Naive B cell (primary cell): Measurements from ENCODE around the gene ABLIM2. TPM values are rescaled to one million over a fixed set of nuclear protein-coding genes. Genes with fewer than 3 reads are reported as not detected.
A peak's percentile ranks its signal among the peaks of the same experiment; 100 is the strongest.

ENCODE experiments used
- ATAC-seq, 2 donors: fragments of 150-1000 bp; cut with Tn5 transposase; 2 replicates each; pipeline ENCODE4 v1.10.0; 2021; ENCODE audit warnings: low read depth in 2 of 2, mild to moderate bottlenecking in 2 of 2, moderate library complexity in 2 of 2
- DNase-seq: peaks from one replicate; pipeline ENCODE4 v3.0.0; 2022
- H3K27ac Mint-ChIP-seq, 6 donors: one replicate each; pipeline ENCODE4 v1.8.0; 2020 to 2022; ENCODE audit warnings: mild to moderate bottlenecking in 6 of 6, mixed read lengths in 6 of 6, moderate library complexity in 5 of 6, inconsistent platforms in 2 of 6
- H3K27me3 Mint-ChIP-seq, 3 donors: one replicate each; pipeline ENCODE4 v1.8.0; 2021 to 2022; ENCODE audit warnings: mixed read lengths in 3 of 3, mild to moderate bottlenecking in 1 of 3
- H3K36me3 Mint-ChIP-seq, 2 donors: one replicate each; pipeline ENCODE4 v1.8.0; 2020 to 2022; ENCODE audit warnings: mixed read lengths in 2 of 2, inconsistent platforms in 1 of 2, mild to moderate bottlenecking in 1 of 2
- H3K4me1 Mint-ChIP-seq, 3 donors: one replicate each; pipeline ENCODE4 v1.8.0; 2020 to 2022; ENCODE audit warnings: mixed read lengths in 3 of 3, inconsistent platforms in 1 of 3, mild to moderate bottlenecking in 1 of 3, moderate library complexity in 1 of 3
- H3K4me3 Mint-ChIP-seq, 8 donors: one replicate each; pipeline ENCODE4 v1.8.0; 2020 to 2022; ENCODE audit warnings: mild to moderate bottlenecking in 8 of 8, mixed read lengths in 8 of 8, moderate library complexity in 8 of 8, inconsistent platforms in 2 of 8
- H3K9me3 Mint-ChIP-seq, 7 donors: one replicate each; pipeline ENCODE4 v1.8.0; 2020 to 2022; ENCODE audit warnings: mixed read lengths in 7 of 7, mild to moderate bottlenecking in 5 of 7, inconsistent platforms in 2 of 7, moderate library complexity in 1 of 7
- polyA plus RNA-seq, 6 donors: library from polyadenylated mRNA; unstranded; fragments of 300-500 nt; fragmentation: Illumina TruSeq; gene quantifications; one replicate each; pipeline ENCODE4 v1.2.3, GENCODE V29; 2021; ENCODE audit warnings: low read depth in 6 of 6

Gene ABLIM2
- polyA plus RNA-seq, 6 donors from 2014 or later = 0.52 to 3.4 (median 1.1) TPM

- peaks cover 44 to 55% (median 46%) of the 10 kb centered on the region in 3 donors for H3K4me1 Mint-ChIP-seq
- no peak overlapping the region for H3K4me3 Mint-ChIP-seq
- H3K27ac Mint-ChIP-seq = peak overlapping the region in 4 of 6 donors; percentile 34 to 91 (median 78)
- ATAC-seq (no peak), DNase-seq (no peak)
- H3K9me3 Mint-ChIP-seq = peaks cover 8 to 19% (median 11%) of the 10 kb centered on the region in 7 donors
- H3K36me3 Mint-ChIP-seq = no peaks in the 10 kb centered on the region
- H3K27me3 Mint-ChIP-seq = no peaks in the 10 kb centered on the region
Observed at GRCh38 chr4:8165374-8165896, 6.8 kb upstream of the ABLIM2 start.

GRCh38 chr4:8164687-8165086 is 6.1 kb upstream of the ABLIM2 start:
- H3K27ac Mint-ChIP-seq = peak overlapping the region; percentile 6 to 95 (median 77)
- no peaks in the 10 kb centered on the region for H3K36me3 Mint-ChIP-seq
- H3K9me3 Mint-ChIP-seq = peaks cover 8 to 19% (median 11%) of the 10 kb centered on the region in 7 donors
- DNase-seq (no peak), ATAC-seq (no peak)
- H3K27me3 Mint-ChIP-seq = no peaks in the 10 kb centered on the region
- H3K4me3 Mint-ChIP-seq = no peak overlapping the region
- peaks cover 49 to 62% (median 51%) of the 10 kb centered on the region in 3 donors for H3K4me1 Mint-ChIP-seq

- no peak for ATAC-seq
- Mint-ChIP-seq H3K9me3 (peaks cover 7 to 15% (median 8%) of the 10 kb centered on the region in 7 donors), H3K27me3 (no peaks in the 10 kb centered on the region), H3K4me1 (peaks cover 52 to 67% (median 54%) of the 10 kb centered on the region in 3 donors), H3K4me3 (peak overlapping the region in 1 of 8 donors; percentile 26), H3K27ac (peak overlapping the region; percentile 8 to 95 (median 82)), H3K36me3 (no peaks in the 10 kb centered on the region)
- DNase-seq = no peak
Observed at GRCh38 chr4:8164194-8164565, 5.6 kb upstream of the ABLIM2 start.

GRCh38 chr4:8163436-8164193 is 5.0 kb upstream of the ABLIM2 start:
- peak overlapping the region; percentile 8 to 95 (median 82) for H3K27ac Mint-ChIP-seq
- ATAC-seq = no peak
- H3K36me3 Mint-ChIP-seq = no peaks in the 10 kb centered on the region
- peaks cover 56 to 73% (median 57%) of the 10 kb centered on the region in 3 donors for H3K4me1 Mint-ChIP-seq
- H3K4me3 Mint-ChIP-seq = peak overlapping the region in 2 of 8 donors; percentile 26 to 28
- peaks cover 5 to 11% (median 8%) of the 10 kb centered on the region in 7 donors for H3K9me3 Mint-ChIP-seq
- H3K27me3 Mint-ChIP-seq = no peaks in the 10 kb centered on the region
- no peak for DNase-seq

GRCh38 chr4:8163026-8163425 is 4.4 kb upstream of the ABLIM2 start:
- Mint-ChIP-seq H3K9me3 (peaks cover 1 to 8% (median 5%) of the 10 kb centered on the region in 7 donors), H3K27me3 (no peaks in the 10 kb centered on the region), H3K36me3 (no peaks in the 10 kb centered on the region), H3K4me3 (peak overlapping the region; percentile 33 to 82 (median 67)), H3K4me1 (peaks cover 56 to 73% (median 57%) of the 10 kb centered on the region in 3 donors), H3K27ac (peak overlapping the region; percentile 85 to 95 (median 92))
- no peak for DNase-seq
- no peak for ATAC-seq

GRCh38 chr4:8162625-8163024 is 4.0 kb upstream of the ABLIM2 start:
- peaks cover 56 to 73% (median 57%) of the 10 kb centered on the region in 3 donors for H3K4me1 Mint-ChIP-seq
- H3K27me3 Mint-ChIP-seq = peaks cover 0 to 2% (median under 1%) of the 10 kb centered on the region in 3 donors
- DNase-seq (peak; percentile 80), ATAC-seq (peak; percentile 46 to 55)
- H3K27ac Mint-ChIP-seq = peak overlapping the region; percentile 85 to 95 (median 92)
- peaks cover 0 to 8% (median 1%) of the 10 kb centered on the region in 7 donors for H3K9me3 Mint-ChIP-seq
- H3K36me3 Mint-ChIP-seq = no peaks in the 10 kb centered on the region
- peak overlapping the region; percentile 33 to 82 (median 67) for H3K4me3 Mint-ChIP-seq

- Mint-ChIP-seq H3K27ac (peak overlapping the region in 2 of 6 donors; percentile 53 to 54), H3K4me3 (peak overlapping the region in 7 of 8 donors; percentile 29 to 100 (median 98)), H3K9me3 (no peaks in the 10 kb centered on the region), H3K4me1 (peaks cover 44 to 65% (median 63%) of the 10 kb centered on the region in 3 donors), H3K27me3 (peaks cover 0 to 19% (median 6%) of the 10 kb centered on the region in 3 donors), H3K36me3 (no peaks in the 10 kb centered on the region)
- DNase-seq (no peak), ATAC-seq (no peak)
Observed at GRCh38 chr4:8160572-8160971, 2.0 kb upstream of the ABLIM2 start.

GRCh38 chr4:8160233-8160560 is 1.6 kb upstream of the ABLIM2 start:
- Mint-ChIP-seq H3K36me3 (no peaks in the 10 kb centered on the region), H3K4me3 (peak overlapping the region in 7 of 8 donors; percentile 72 to 100 (median 98)), H3K27me3 (peaks cover 0 to 23% (median 6%) of the 10 kb centered on the region in 3 donors), H3K9me3 (no peaks in the 10 kb centered on the region), H3K4me1 (peaks cover 44 to 64% (median 61%) of the 10 kb centered on the region in 3 donors), H3K27ac (no peak overlapping the region)
- ATAC-seq (no peak), DNase-seq (no peak)

- Mint-ChIP-seq H3K36me3 (no peaks in the 10 kb centered on the region), H3K27ac (peak overlapping the region in 1 of 6 donors; percentile 96), H3K4me1 (peaks cover 39 to 59% (median 59%) of the 10 kb centered on the region in 3 donors), H3K9me3 (no peaks in the 10 kb centered on the region), H3K4me3 (peak overlapping the region; percentile 72 to 100 (median 92)), H3K27me3 (peaks cover 0 to 26% (median 6%) of the 10 kb centered on the region in 3 donors)
- DNase-seq = no peak
- ATAC-seq = no peak
Observed at GRCh38 chr4:8159537-8160232, 1.1 kb upstream of the ABLIM2 start.

- Mint-ChIP-seq H3K36me3 (no peaks in the 10 kb centered on the region), H3K27ac (no peak overlapping the region), H3K9me3 (no peaks in the 10 kb centered on the region), H3K27me3 (peaks cover 0 to 29% (median 6%) of the 10 kb centered on the region in 3 donors), H3K4me3 (peak overlapping the region; percentile 59 to 100 (median 86)), H3K4me1 (peaks cover 28 to 48% (median 45%) of the 10 kb centered on the region in 3 donors)
- no peak for ATAC-seq
- DNase-seq = no peak
Observed at GRCh38 chr4:8157944-8158709, 486 bp downstream of the ABLIM2 start.

GRCh38 chr4:8157496-8157895 is 1.1 kb downstream of the ABLIM2 start:
- peaks cover 0 to 29% (median 6%) of the 10 kb centered on the region in 3 donors for H3K27me3 Mint-ChIP-seq
- peak overlapping the region in 2 of 6 donors; percentile 44 to 63 for H3K27ac Mint-ChIP-seq
- H3K4me3 Mint-ChIP-seq = peak overlapping the region; percentile 44 to 100 (median 71)
- ATAC-seq = no peak
- H3K4me1 Mint-ChIP-seq = peaks cover 24 to 43% (median 38%) of the 10 kb centered on the region in 3 donors
- no peaks in the 10 kb centered on the region for H3K36me3 Mint-ChIP-seq
- no peaks in the 10 kb centered on the region for H3K9me3 Mint-ChIP-seq
- no peak for DNase-seq

GRCh38 chr4:8156617-8157016 is 2.0 kb downstream of the ABLIM2 start:
- H3K36me3 Mint-ChIP-seq = no peaks in the 10 kb centered on the region

More at GRCh38 chr4:8156617-8157016, 2.0 kb downstream of the ABLIM2 start:
- H3K4me1 Mint-ChIP-seq = peaks cover 19 to 35% (median 29%) of the 10 kb centered on the region in 3 donors
- H3K27me3 Mint-ChIP-seq = peaks cover 0 to 29% (median 6%) of the 10 kb centered on the region in 3 donors
- ATAC-seq (no peak), DNase-seq (no peak)
- H3K4me3 Mint-ChIP-seq = peak overlapping the region in 3 of 8 donors; percentile 37 to 71 (median 40)
- H3K27ac Mint-ChIP-seq = peak overlapping the region in 1 of 6 donors; percentile 53
- H3K9me3 Mint-ChIP-seq = no peaks in the 10 kb centered on the region
